GM19351 (cell line): ENCODE measurements around the gene ETAA1.

Experiments used
- ATAC-seq: cut with Tn5 transposase; IDR thresholded peaks from one replicate; pipeline ENCODE4 v1.9.1; 2021; ENCODE audit warnings: mild to moderate bottlenecking, moderate library complexity; ENCODE audit not compliant: unreplicated experiment

The ETAA1 gene

DNA sequence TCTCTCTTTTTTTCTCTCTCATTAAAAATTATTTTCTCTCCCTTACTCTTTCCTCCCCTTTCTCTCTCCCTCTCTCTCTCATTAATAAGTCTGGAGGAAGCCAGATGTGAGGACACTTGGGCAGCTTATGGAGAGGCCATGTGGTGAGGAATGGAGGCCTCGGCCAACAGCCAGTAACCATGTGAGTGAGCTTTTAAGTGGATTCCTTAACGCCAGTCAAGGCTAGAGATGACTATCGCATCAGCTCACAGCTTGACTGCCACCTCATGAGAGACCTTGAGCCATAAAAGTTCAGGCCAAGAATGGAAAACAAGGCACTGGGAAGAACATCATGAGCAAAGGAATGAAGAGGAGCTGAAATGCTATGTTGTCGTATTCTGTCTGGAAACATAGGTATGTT is 39.1 kb downstream of the ETAA1 start:
- no peak for ATAC-seq

- ATAC-seq: no peak
Measured at GRCh38 chr2:67437114-67437513, 40.0 kb downstream of the ETAA1 start.

GRCh38 chr2:67438337-67438736 is 41.2 kb downstream of the ETAA1 start:
- no peak for ATAC-seq

- no peak for ATAC-seq
Measured at GRCh38 chr2:67445652-67446268, 48.6 kb downstream of the ETAA1 start.

DNA sequence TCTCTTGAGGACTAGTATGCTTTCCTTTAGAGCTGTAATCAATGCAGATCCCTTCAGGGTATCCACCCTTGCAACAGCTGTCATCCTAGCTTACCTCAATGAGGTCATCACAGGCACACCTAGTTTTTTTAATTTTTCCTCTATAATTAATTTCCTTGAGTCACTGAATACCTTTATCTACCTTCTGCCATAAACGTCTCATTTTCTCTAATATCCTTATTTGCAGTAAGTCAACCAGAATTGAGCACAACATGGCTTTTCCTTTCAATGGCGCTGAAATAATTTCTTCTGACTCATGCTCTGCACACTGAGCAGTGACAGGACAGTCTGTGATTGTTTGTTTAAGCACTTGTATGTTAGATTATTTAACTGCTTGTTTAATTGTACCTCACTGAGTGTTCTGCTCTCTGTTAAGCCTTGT is 49.4 kb downstream of the ETAA1 start:
- no peak for ATAC-seq

DNA sequence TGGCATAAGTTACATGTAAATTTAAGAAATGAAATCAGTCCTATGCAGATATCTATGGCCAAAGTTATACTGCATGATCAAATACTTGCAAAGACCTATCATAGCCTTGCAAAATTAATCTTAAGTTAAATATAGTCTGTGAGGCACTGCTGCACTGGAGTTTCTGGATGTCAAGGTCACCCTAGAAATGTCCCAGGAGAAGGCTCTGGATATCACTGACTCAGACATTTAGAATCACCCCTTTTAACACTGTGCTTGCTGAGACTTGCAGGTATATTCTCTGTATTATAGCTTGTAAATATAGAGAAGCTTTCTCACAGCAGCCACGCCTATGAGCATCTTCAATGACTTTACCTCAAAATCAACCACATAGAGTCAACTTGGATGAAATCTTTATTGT is 51.5 kb downstream of the ETAA1 start:
- no peak for ATAC-seq

DNA sequence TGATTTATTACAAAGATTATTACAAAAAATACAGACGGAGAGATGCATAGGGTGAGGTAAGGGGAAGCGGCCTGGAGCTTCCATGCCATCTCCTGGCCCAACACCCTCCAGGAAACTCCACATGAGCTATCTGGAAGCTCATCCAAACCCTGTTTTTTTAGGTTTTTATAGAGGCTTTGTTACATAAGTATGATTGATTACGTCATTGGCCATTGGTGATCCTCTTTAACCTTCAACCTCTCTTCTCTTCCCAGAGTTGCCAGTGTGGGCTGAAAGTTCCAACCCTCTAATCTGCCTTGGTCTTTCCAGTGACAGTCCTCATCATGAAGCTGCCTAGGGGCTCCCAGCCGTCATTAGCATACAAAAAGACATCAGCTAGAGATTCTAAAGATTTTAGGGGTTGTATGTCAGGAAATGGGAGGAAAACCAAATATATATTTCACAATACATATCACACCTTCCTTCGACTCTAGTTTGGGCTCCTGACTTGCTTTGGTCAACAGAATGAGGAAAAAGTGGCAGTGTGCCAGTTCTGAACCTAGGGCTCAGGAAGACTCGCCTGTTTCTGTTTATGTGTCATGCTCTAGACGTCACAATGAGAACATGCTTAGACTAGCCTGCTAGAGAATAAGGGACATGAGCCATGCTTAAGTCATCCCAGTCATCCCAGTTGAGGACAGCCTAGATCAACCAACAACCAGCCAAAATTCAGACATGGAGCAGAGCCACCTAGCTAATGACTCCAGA is 54.1 kb downstream of the ETAA1 start:
- ATAC-seq: no peak

DNA sequence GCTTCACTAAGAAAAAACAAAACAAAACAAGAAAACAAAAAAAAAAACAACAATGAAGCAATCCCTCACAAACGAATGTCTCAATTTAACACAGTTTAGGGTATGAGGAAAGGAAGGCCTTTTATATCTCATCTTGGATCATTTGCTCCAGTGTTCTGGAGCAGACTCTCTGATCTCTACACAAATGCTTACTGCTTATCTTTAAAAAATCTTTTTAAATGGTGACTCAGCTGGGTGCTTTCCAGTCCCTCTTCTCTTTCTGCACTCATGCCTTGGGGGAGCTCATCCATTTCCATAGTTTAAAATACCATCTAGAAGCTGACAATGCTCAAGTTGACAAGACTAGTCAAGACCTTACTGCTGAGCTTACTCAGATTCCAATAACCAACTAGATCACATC is 56.2 kb downstream of the ETAA1 start:
- ATAC-seq: no peak

- no peak for ATAC-seq
Measured at GRCh38 chr2:67455219-67456142, 58.3 kb downstream of the ETAA1 start.

- no peak for ATAC-seq
Measured at GRCh38 chr2:67456428-67456827, 59.3 kb downstream of the ETAA1 start.

DNA sequence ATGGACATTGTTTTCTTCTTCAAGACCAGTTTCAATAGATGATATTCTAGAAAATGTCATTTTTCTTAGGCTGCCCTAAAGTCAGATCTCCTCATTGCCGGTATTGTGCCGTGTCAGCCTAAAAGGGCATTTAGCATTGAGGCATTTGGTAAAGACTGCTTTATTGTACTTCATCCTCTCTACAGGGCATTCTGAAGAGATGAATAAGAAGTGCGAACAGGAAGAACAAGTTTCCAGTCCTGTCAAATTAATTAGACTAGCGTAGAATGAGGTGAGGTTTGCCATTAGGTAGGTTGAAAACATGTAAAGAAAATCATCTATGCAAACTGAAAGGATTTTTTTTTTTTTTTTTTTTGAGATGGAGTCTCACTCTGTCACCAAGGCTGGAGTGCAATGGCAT is 60.6 kb downstream of the ETAA1 start:
- no peak for ATAC-seq

DNA sequence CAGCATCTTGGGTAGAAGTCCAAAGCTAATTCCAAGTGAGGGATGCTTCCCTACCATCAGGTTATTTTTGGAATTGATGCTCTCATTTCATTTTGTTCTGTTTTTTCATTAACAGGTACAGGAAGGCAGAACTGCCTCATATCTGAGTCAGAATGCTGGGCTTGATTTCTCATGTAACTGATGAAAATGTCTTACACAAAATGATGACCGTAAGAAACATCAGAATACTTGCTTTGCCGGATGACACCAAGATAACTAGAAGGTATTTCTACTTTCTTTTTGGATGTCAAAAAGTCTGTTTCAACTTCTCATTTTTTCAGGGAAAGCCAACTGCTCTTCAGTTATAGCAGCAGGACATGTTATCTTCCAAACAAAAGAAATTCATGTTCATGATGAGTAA is 62.6 kb downstream of the ETAA1 start:
- no peak for ATAC-seq
